Measurements from ENCODE around the gene RALA. TPM values are rescaled to one million over a fixed set of nuclear protein-coding genes. Genes with fewer than 3 reads are reported as not detected.

Gene RALA
- total and polyA plus RNA-seq, 7 experiments from 2014 or later: 24.8 to 48.2 (median 40.2) TPM

DNA sequence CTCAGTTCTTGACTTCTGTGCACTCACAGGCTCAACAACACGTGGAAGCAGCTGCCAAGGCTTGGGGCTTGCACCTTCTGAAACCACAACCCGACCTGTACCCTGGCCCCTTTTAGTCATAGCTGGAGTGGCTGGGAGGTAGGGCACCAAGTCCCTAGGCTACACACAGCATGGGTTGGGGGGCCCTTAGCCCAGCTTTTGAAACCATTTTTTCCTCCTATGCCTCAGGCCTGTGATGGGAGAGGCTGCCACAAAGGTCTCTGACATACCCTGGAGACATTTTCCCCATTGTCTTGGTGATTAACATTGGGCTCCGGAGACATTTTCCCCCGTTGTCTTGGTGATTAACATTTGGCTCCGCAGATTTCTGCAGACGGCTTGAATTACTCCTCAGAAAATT, 38.6 kb downstream of the RALA start:
- Mint-ChIP-seq H3K4me3 (no peak overlapping the region), H3K4me1 (peaks cover 9 to 63% (median 53%) of the 10 kb centered on the region in 7 donors), H3K27ac (no peak overlapping the region), H3K36me3 (peaks cover 14 to 61% (median 55%) of the 10 kb centered on the region in 5 donors), H3K27me3 (no peaks in the 10 kb centered on the region), H3K9me3 (peaks cover 4 to 34% (median 10%) of the 10 kb centered on the region in 11 donors)
- Histone ChIP-seq H3K27me3 (ENCODE audit: control insufficient read depth in 2 of 2, insufficient read depth in 2 of 2, low read length in 2 of 2) (no peaks in the 10 kb centered on the region), H3K9me3 (ENCODE audit: control insufficient read depth in 2 of 3, low read length in 3 of 3) (peaks cover 0 to 4% (median 0%) of the 10 kb centered on the region in 3 experiments), H3K27ac (ENCODE audit: low read depth, low read length) (no peak overlapping the region), H3K4me3 (ENCODE audit: low read length) (no peak overlapping the region), H3K36me3 (ENCODE audit: control insufficient read depth in 2 of 3, insufficient read depth in 3 of 3, low read length in 3 of 3) (no peaks in the 10 kb centered on the region), H3K4me1 (ENCODE audit: control insufficient read depth in 2 of 2, insufficient read depth in 2 of 2, low read length in 2 of 2) (no peaks in the 10 kb centered on the region)
- POLR2A ChIA-PET: no interaction called here
- no peak for DNase-seq
- intact Hi-C loops (cut with micrococcal nuclease): no loop called here
- CTCF ChIA-PET: no interaction called here
- ATAC-seq: no peak

DNA sequence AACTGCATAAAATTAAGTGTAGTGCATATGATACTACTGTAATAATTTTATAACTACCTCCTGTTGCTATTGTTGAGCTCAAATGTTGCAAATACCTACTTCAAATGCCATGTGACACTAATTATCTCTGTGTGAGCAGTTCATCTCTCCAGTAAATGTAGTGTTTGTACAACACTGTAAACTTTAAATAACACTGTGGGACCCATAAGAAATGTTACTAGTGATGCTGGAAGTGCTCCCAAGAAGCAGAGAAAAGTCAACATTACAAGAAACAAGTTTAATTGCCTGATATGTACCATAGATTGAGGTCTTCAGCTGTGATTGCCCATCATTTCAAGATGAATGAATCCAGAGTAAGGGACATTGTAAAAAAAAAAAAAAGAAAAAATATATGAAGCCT, 39.9 kb downstream of the RALA start:
- Histone ChIP-seq H3K4me3 (ENCODE audit: low read length) (no peak overlapping the region), H3K9me3 (ENCODE audit: control insufficient read depth in 2 of 3, low read length in 3 of 3) (peaks cover 0 to 4% (median 0%) of the 10 kb centered on the region in 3 experiments), H3K36me3 (ENCODE audit: control insufficient read depth in 2 of 3, insufficient read depth in 3 of 3, low read length in 3 of 3) (no peaks in the 10 kb centered on the region), H3K27ac (ENCODE audit: low read depth, low read length) (no peak overlapping the region), H3K27me3 (ENCODE audit: control insufficient read depth in 2 of 2, insufficient read depth in 2 of 2, low read length in 2 of 2) (no peaks in the 10 kb centered on the region), H3K4me1 (ENCODE audit: control insufficient read depth in 2 of 2, insufficient read depth in 2 of 2, low read length in 2 of 2) (no peaks in the 10 kb centered on the region)
- POLR2A ChIA-PET: no interaction called here
- H3K4me1 Mint-ChIP-seq: peaks cover 5 to 65% (median 57%) of the 10 kb centered on the region in 7 donors
- H3K4me3 Mint-ChIP-seq: no peak overlapping the region
- no peaks in the 10 kb centered on the region for H3K27me3 Mint-ChIP-seq
- H3K36me3 Mint-ChIP-seq: peaks cover 14 to 61% (median 51%) of the 10 kb centered on the region in 5 donors
- no peak for DNase-seq
- intact Hi-C loops (cut with micrococcal nuclease): no loop called here
- CTCF ChIA-PET: interaction anchor here (0.6 to 1.2 kb wide), 2 partner anchors 83 to 686 kb away, joined by 3 to 4 read pairs; no protein-coding TSS in a partner anchor
- no peak for ATAC-seq
- peak overlapping the region in 1 of 9 donors; percentile 7 for H3K27ac Mint-ChIP-seq
- peaks cover 4 to 34% (median 10%) of the 10 kb centered on the region in 11 donors for H3K9me3 Mint-ChIP-seq

DNA sequence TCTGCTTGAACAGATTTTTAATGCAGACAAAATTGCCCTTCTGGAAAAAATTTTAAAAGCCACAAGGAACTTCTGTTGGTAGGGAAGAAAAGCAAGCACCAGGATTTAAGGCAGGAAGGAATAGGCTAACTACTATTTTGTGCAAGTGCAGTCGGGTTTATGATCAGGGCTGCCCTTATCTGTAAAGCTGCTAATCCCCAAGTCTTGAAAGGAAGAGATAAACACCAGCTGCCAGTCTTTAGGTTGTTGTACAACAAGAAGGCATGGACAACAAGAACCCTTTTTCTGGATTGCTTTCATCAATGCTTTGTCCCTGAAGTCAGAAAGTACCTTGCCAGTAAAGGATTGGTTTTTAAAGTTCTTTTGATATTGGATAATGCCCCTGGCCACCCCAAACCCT, 40.7 kb downstream of the RALA start:
- peaks cover 14 to 61% (median 50%) of the 10 kb centered on the region in 5 donors for H3K36me3 Mint-ChIP-seq
- H3K27me3 Mint-ChIP-seq: no peaks in the 10 kb centered on the region
- peaks cover 4 to 34% (median 10%) of the 10 kb centered on the region in 11 donors for H3K9me3 Mint-ChIP-seq
- ATAC-seq: no peak
- no peak overlapping the region for H3K27ac Mint-ChIP-seq
- POLR2A ChIA-PET: no interaction called here
- CTCF ChIA-PET: interaction anchor here (1.2 kb wide), 1 partner anchor 83 kb away, joined by 4 read pairs; no protein-coding TSS in a partner anchor
- H3K4me1 ChIP-seq (ENCODE audit: control insufficient read depth in 2 of 2, insufficient read depth in 2 of 2, low read length in 2 of 2): no peaks in the 10 kb centered on the region
- no peak overlapping the region for H3K4me3 Mint-ChIP-seq
- H3K4me3 ChIP-seq (ENCODE audit: low read length): no peak overlapping the region
- no peak for DNase-seq
- intact Hi-C loops (cut with micrococcal nuclease): no loop called here
- no peak overlapping the region for H3K27ac ChIP-seq (ENCODE audit: low read depth, low read length)
- H3K9me3 ChIP-seq (ENCODE audit: control insufficient read depth in 2 of 3, low read length in 3 of 3): peaks cover 0 to 4% (median 0%) of the 10 kb centered on the region in 3 experiments
- no peaks in the 10 kb centered on the region for H3K27me3 ChIP-seq (ENCODE audit: control insufficient read depth in 2 of 2, insufficient read depth in 2 of 2, low read length in 2 of 2)
- H3K4me1 Mint-ChIP-seq: peaks cover 6 to 68% (median 60%) of the 10 kb centered on the region in 7 donors
- no peaks in the 10 kb centered on the region for H3K36me3 ChIP-seq (ENCODE audit: control insufficient read depth in 2 of 3, insufficient read depth in 3 of 3, low read length in 3 of 3)

DNA sequence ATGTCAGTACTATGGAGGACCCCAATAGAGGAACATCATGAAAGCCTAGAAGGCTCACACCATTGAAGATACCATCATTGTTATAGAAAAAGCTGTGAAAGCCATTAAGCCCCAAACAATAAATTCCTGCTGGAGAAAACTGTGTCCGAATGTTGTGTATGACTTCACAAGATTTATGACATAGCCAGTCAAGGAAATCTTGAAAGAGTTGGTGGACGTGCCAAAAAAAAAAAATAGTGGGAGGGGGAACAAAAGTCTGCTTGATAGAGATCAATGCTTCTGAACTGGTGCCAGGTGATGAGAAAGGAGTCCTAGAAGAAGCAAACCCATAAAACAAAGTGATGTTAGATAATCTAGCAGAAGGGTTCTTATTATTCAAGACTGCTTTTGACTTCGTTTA, 41.2 kb downstream of the RALA start:
- no peak for DNase-seq
- Mint-ChIP-seq H3K36me3 (peaks cover 14 to 56% (median 48%) of the 10 kb centered on the region in 5 donors), H3K9me3 (peaks cover 4 to 34% (median 10%) of the 10 kb centered on the region in 11 donors), H3K4me1 (peaks cover 7 to 69% (median 63%) of the 10 kb centered on the region in 7 donors), H3K4me3 (no peak overlapping the region), H3K27ac (no peak overlapping the region), H3K27me3 (no peaks in the 10 kb centered on the region)
- intact Hi-C loops (cut with micrococcal nuclease): no loop called here
- POLR2A ChIA-PET: no interaction called here
- peaks cover 0 to 4% (median 0%) of the 10 kb centered on the region in 3 experiments for H3K9me3 ChIP-seq (ENCODE audit: control insufficient read depth in 2 of 3, low read length in 3 of 3)
- H3K27ac ChIP-seq (ENCODE audit: low read depth, low read length): no peak overlapping the region
- H3K4me3 ChIP-seq (ENCODE audit: low read length): no peak overlapping the region
- CTCF ChIA-PET: interaction anchor here (0.7 kb wide), 1 partner anchor 232 kb away, joined by 3 read pairs; no protein-coding TSS in a partner anchor
- no peaks in the 10 kb centered on the region for H3K36me3 ChIP-seq (ENCODE audit: control insufficient read depth in 2 of 3, insufficient read depth in 3 of 3, low read length in 3 of 3)
- no peaks in the 10 kb centered on the region for H3K27me3 ChIP-seq (ENCODE audit: control insufficient read depth in 2 of 2, insufficient read depth in 2 of 2, low read length in 2 of 2)
- no peaks in the 10 kb centered on the region for H3K4me1 ChIP-seq (ENCODE audit: control insufficient read depth in 2 of 2, insufficient read depth in 2 of 2, low read length in 2 of 2)
- ATAC-seq: no peak

DNA sequence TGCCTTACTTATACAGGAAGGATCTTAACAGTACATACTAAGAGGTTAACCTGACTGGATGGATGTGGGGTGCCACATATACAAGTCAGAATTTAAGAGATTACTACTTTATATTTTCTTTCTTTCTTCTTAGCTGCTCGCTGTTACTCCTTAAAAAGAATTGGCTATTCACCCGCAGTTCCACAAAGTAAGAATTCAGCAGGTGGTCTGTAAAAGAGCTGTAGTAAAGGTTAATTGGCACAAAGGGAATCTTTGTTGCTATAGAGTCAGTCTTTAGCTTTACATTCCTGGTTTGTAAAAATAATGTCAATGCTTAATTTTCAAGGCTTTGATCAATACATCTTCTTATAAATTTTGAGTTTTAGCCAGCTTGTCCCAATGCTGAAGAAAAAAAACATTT, 43.2 kb downstream of the RALA start:
- no peak overlapping the region for H3K4me3 ChIP-seq (ENCODE audit: low read length)
- peaks cover 0 to 3% (median 0%) of the 10 kb centered on the region in 3 experiments for H3K9me3 ChIP-seq (ENCODE audit: control insufficient read depth in 2 of 3, low read length in 3 of 3)
- no peaks in the 10 kb centered on the region for H3K27me3 ChIP-seq (ENCODE audit: control insufficient read depth in 2 of 2, insufficient read depth in 2 of 2, low read length in 2 of 2)
- no peaks in the 10 kb centered on the region for H3K27me3 Mint-ChIP-seq
- ChIA-PET CTCF (interaction anchor here (0.6 kb wide), 1 partner anchor 1179 kb away, joined by 4 read pairs; no protein-coding TSS in a partner anchor), POLR2A (no interaction called here)
- no peak overlapping the region for H3K27ac ChIP-seq (ENCODE audit: low read depth, low read length)
- no peak overlapping the region for H3K4me3 Mint-ChIP-seq
- no peaks in the 10 kb centered on the region for H3K4me1 ChIP-seq (ENCODE audit: control insufficient read depth in 2 of 2, insufficient read depth in 2 of 2, low read length in 2 of 2)
- intact Hi-C loops (cut with micrococcal nuclease): loop anchor here in 1 of 2 donors (5.0 kb wide), 1 partner anchor 34 kb away; no protein-coding TSS in a partner anchor
- peaks cover 7 to 84% (median 66%) of the 10 kb centered on the region in 7 donors for H3K4me1 Mint-ChIP-seq
- no peaks in the 10 kb centered on the region for H3K36me3 ChIP-seq (ENCODE audit: control insufficient read depth in 2 of 3, insufficient read depth in 3 of 3, low read length in 3 of 3)
- H3K9me3 Mint-ChIP-seq: peaks cover 0 to 19% (median 9%) of the 10 kb centered on the region in 11 donors
- peak overlapping the region in 1 of 9 donors; percentile 64 for H3K27ac Mint-ChIP-seq
- DNase-seq (no peak), ATAC-seq (no peak)
- peaks cover 9 to 44% (median 36%) of the 10 kb centered on the region in 5 donors for H3K36me3 Mint-ChIP-seq

DNA sequence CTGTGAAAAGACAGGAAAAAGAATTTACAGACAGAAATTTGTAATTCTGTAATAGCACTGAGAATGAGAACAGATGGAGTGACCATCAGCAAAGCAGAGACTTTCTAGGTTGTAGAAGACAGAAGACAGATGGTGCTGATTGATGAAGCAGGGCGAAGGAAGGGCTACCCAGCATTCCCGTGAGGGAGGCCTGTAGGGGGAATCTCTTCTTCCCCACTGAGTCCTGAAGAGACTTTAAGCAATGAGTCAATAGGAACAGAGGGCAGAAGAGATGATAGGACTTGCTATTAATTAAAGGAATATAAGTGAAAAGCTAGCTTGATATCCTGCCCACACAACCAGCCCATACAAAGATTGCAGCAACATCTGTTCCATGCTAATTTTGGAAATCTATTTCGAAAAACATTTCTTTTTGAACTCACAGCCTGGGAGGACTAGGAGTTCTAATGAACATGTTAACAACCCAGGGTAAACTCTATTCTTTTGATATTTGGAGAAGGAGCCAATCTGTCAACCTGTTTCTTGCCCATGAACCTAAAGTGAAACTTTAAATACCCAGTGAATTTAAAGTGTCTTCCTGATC, 44.1 kb downstream of the RALA start:
- Mint-ChIP-seq H3K4me3 (peak overlapping the region in 1 of 10 donors; percentile 7), H3K4me1 (peaks cover 5 to 85% (median 63%) of the 10 kb centered on the region in 7 donors), H3K36me3 (peaks cover 5 to 35% (median 30%) of the 10 kb centered on the region in 5 donors), H3K27me3 (no peaks in the 10 kb centered on the region), H3K27ac (peak overlapping the region in 1 of 9 donors; percentile 15), H3K9me3 (peaks cover 0 to 14% (median 6%) of the 10 kb centered on the region in 11 donors)
- Histone ChIP-seq H3K4me1 (ENCODE audit: control insufficient read depth in 2 of 2, insufficient read depth in 2 of 2, low read length in 2 of 2) (no peaks in the 10 kb centered on the region), H3K27ac (ENCODE audit: low read depth, low read length) (no peak overlapping the region), H3K27me3 (ENCODE audit: control insufficient read depth in 2 of 2, insufficient read depth in 2 of 2, low read length in 2 of 2) (no peaks in the 10 kb centered on the region), H3K36me3 (ENCODE audit: control insufficient read depth in 2 of 3, insufficient read depth in 3 of 3, low read length in 3 of 3) (no peaks in the 10 kb centered on the region), H3K4me3 (ENCODE audit: low read length) (no peak overlapping the region), H3K9me3 (ENCODE audit: control insufficient read depth in 2 of 3, low read length in 3 of 3) (no peaks in the 10 kb centered on the region)
- intact Hi-C loops (cut with micrococcal nuclease): loop anchor here in 1 of 2 donors (5.0 kb wide), 1 partner anchor 35 kb away; no protein-coding TSS in a partner anchor
- ChIA-PET CTCF (no interaction called here), POLR2A (no interaction called here)
- DNase-seq (no peak), ATAC-seq (no peak)

All from naive thymus-derived CD4-positive, alpha-beta T cell (primary cell).